Endodermal cell (in vitro differentiated cells): ENCODE data around the gene SF3A2. TPM values are rescaled to one million over a fixed set of nuclear protein-coding genes. Genes with fewer than 3 reads are reported as not detected.
A peak's percentile ranks its signal among the peaks of the same experiment; 100 is the strongest.
"Not testable (repeated sequence)": the region's sequence is repeated elsewhere in the genome, so short reads cannot be mapped to it uniquely, and the experiment has no call there.

Experiments used
- DNase-seq: peaks from one replicate; pipeline ENCODE4 v3.0.0-alpha.2; 2017
- H3K27ac ChIP-seq: 2 replicates; pipeline ENCODE4 v1.5.1; 2013; ENCODE audit warnings: mild to moderate bottlenecking, low read depth, low read length, moderate library complexity
- H3K27me3 ChIP-seq: 2 replicates; pipeline ENCODE4 v1.6.1; 2013; ENCODE audit warnings: mild to moderate bottlenecking, low read length, moderate library complexity; ENCODE audit not compliant: insufficient read depth, control insufficient read depth, poor library complexity, severe bottlenecking
- H3K36me3 ChIP-seq: 2 replicates; pipeline ENCODE4 v1.7.0; 2013; ENCODE audit warnings: mild to moderate bottlenecking, low read length, moderate library complexity; ENCODE audit not compliant: control insufficient read depth, insufficient read depth
- H3K4me1 ChIP-seq: one replicate; pipeline ENCODE4 v1.7.0; 2013; ENCODE audit warnings: low read length; ENCODE audit not compliant: control insufficient read depth, insufficient read depth
- H3K4me3 ChIP-seq: 2 replicates; pipeline ENCODE4 v1.5.1; 2013; ENCODE audit warnings: mild to moderate bottlenecking, low read length, moderate library complexity
- H3K9ac ChIP-seq: 2 replicates; pipeline ENCODE4 v1.6.1; 2013; ENCODE audit warnings: mild to moderate bottlenecking, low read length, moderate library complexity; ENCODE audit not compliant: poor library complexity, severe bottlenecking; ENCODE audit errors: extremely low read depth
- H3K9me3 ChIP-seq: 2 replicates; pipeline ENCODE4 v1.6.1; 2013; ENCODE audit warnings: mild to moderate bottlenecking, low read length, moderate library complexity; ENCODE audit not compliant: control insufficient read depth
- H3K27ac Mint-ChIP-seq: 2 replicates; pipeline ENCODE4 v1.8.0; 2020; ENCODE audit warnings: mixed read lengths
- H3K27me3 Mint-ChIP-seq: 2 replicates; pipeline ENCODE4 v1.8.0; 2021; ENCODE audit warnings: mild to moderate bottlenecking, mixed read lengths; ENCODE audit not compliant: insufficient read depth
- H3K36me3 Mint-ChIP-seq: 2 replicates; pipeline ENCODE4 v1.8.0; 2020; ENCODE audit warnings: low read depth, mixed read lengths
- H3K4me1 Mint-ChIP-seq: 2 replicates; pipeline ENCODE4 v1.8.0; 2020; ENCODE audit warnings: mixed read lengths
- H3K4me3 Mint-ChIP-seq: 2 replicates; pipeline ENCODE4 v1.8.0; 2020; ENCODE audit warnings: mild to moderate bottlenecking, moderate library complexity, mixed read lengths
- H3K9me3 Mint-ChIP-seq: 2 replicates; pipeline ENCODE4 v1.8.0; 2020; ENCODE audit warnings: mild to moderate bottlenecking, mixed read lengths
- CTCF ChIP-seq: fragments of 200-600 bp; sonication (generic); conservative IDR thresholded peaks from 2 replicates; pipeline ENCODE4 v1.5.0; 2021; ENCODE audit warnings: antibody characterized with exemption, mild to moderate bottlenecking
- WGBS, 2 experiments: methylation state at CpG; one replicate each; pipeline versions ENCODE4 v1.1.5 to v1.1.7; 2013; ENCODE audit warnings: missing lambda C conversion rate in 2 of 2, mixed read lengths in 1 of 2; ENCODE audit not compliant: insufficient coverage in 1 of 2, insufficient read length in 1 of 2; 5-methylcytosine and 5-hydroxymethylcytosine counted together
- total RNA-seq, 2 donors: library from RNA; stranded (reverse); fragmentation: NEBNext Ultra II Directional in 1 of 2; extraction: Animal tissue kit (Norgen Biotek cat#: 25700) in 1 of 2; gene quantifications; 2 replicates in 1 of 2; 3 replicates in 1 of 2; pipeline ENCODE4 v1.2.1, GENCODE V29; 2021

Gene SF3A2
- total RNA-seq, 2 donors from 2014 or later, result 126 to 132 TPM

- peaks cover 17% of the 10 kb centered on the region for H3K27me3 Mint-ChIP-seq
- no peaks in the 10 kb centered on the region for H3K9me3 Mint-ChIP-seq
- DNase-seq, result no peak
- no peaks in the 10 kb centered on the region for H3K9me3 ChIP-seq
- H3K27ac Mint-ChIP-seq, result no peak overlapping the region
- peaks cover 19% of the 10 kb centered on the region for H3K27me3 ChIP-seq
- H3K4me3 Mint-ChIP-seq, result no peak overlapping the region
- peaks cover 7% of the 10 kb centered on the region for H3K4me1 Mint-ChIP-seq
- H3K4me1 ChIP-seq, result no peaks in the 10 kb centered on the region
- no peak overlapping the region for H3K4me3 ChIP-seq
- H3K36me3 Mint-ChIP-seq, result peaks cover 10% of the 10 kb centered on the region
- no peak overlapping the region for H3K9ac ChIP-seq
- H3K27ac ChIP-seq, result no peak overlapping the region
- WGBS, 2 experiments, result 94 to 98% methylated on average over 25 to 33 of the region's 33 CpGs
- no peak for TF ChIP-seq CTCF
- peaks cover 8% of the 10 kb centered on the region for H3K36me3 ChIP-seq
Measured at GRCh38 chr19:2278459-2279158, 42.0 kb downstream of the SF3A2 start.

DNA sequence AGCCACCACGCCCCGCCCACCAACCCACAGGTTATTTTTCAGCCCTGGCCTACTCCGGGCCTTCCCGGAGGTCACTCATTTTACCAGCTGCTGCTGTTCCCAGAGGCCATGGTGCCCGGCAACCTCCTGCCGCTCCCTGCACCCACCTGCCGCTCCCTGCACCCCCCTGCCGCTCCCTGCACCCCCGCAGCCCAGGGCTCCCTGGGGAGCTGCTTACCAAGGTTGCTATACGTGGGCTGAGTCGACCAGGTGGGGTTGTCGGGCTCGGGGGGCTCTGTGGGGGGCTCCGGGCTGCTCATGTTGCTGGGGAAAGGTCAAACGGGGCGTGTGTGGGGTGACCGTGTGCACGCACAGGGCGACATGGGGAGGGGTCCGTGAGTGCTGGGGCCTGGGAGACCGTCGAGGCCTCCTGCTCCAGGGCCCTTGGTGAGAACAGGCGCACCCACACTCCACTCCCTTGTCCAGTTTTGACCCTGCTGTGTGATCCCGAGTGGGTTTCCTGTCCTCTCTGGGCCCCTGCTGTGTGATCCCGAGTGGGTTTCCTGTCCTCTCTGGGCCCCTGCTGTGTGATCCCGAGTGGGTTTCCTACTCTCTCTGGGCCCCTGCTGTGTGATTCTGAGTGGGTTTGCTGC lies 44.1 kb downstream of the SF3A2 start:
- H3K4me3 ChIP-seq, result no peak overlapping the region
- H3K4me1 ChIP-seq, result no peaks in the 10 kb centered on the region
- Mint-ChIP-seq H3K4me1 (no peaks in the 10 kb centered on the region), H3K27me3 (peaks cover 31% of the 10 kb centered on the region), H3K36me3 (no peaks in the 10 kb centered on the region), H3K4me3 (no peak overlapping the region), H3K9me3 (no peaks in the 10 kb centered on the region), H3K27ac (no peak overlapping the region)
- peaks cover 26% of the 10 kb centered on the region for H3K27me3 ChIP-seq
- no peaks in the 10 kb centered on the region for H3K9me3 ChIP-seq
- TF ChIP-seq CTCF, result no peak
- H3K27ac ChIP-seq, result no peak overlapping the region
- H3K36me3 ChIP-seq, result no peaks in the 10 kb centered on the region
- H3K9ac ChIP-seq, result no peak overlapping the region
- DNase-seq, result no peak
- WGBS, 2 experiments, result 83 to 89% methylated on average over 19 to 25 of the region's 26 CpGs

- not testable (repeated sequence) for H3K9me3 Mint-ChIP-seq, H3K36me3 ChIP-seq, H3K9me3 ChIP-seq, H3K27ac ChIP-seq, H3K4me1 ChIP-seq, DNase-seq, H3K36me3 Mint-ChIP-seq, H3K9ac ChIP-seq, H3K4me1 Mint-ChIP-seq, H3K4me3 ChIP-seq, H3K27ac Mint-ChIP-seq
- WGBS, 2 experiments, result 33 to 40% methylated on average over 3 to 12 of the region's 16 CpGs
- peak overlapping the region; percentile 47 for H3K4me3 Mint-ChIP-seq
- peaks cover 38% of the 10 kb centered on the region for H3K27me3 Mint-ChIP-seq
- peaks cover 33% of the 10 kb centered on the region for H3K27me3 ChIP-seq
Measured at GRCh38 chr19:2281265-2282061, 44.8 kb downstream of the SF3A2 start.
